Hepatocyte (in vitro differentiated cells): ENCODE data around the gene SP100.

Experiments used
- EZH2 ChIP-seq: fragments of 200-600 bp; sonication (generic); IDR thresholded peaks from 2 replicates; pipeline ENCODE4 v1.6.1; 2016; ENCODE audit warnings: antibody characterized with exemption, mild to moderate bottlenecking, borderline replicate concordance
- TF ChIP-seq, protein P1 (sequence below): fragments of 200-600 bp; sonication (generic); IDR thresholded peaks from 2 replicates; pipeline ENCODE4 v1.5.1; 2016; ENCODE audit warnings: antibody characterized with exemption, mild to moderate bottlenecking; ENCODE audit not compliant: poor library complexity

- TF ChIP-seq, protein P1, sequence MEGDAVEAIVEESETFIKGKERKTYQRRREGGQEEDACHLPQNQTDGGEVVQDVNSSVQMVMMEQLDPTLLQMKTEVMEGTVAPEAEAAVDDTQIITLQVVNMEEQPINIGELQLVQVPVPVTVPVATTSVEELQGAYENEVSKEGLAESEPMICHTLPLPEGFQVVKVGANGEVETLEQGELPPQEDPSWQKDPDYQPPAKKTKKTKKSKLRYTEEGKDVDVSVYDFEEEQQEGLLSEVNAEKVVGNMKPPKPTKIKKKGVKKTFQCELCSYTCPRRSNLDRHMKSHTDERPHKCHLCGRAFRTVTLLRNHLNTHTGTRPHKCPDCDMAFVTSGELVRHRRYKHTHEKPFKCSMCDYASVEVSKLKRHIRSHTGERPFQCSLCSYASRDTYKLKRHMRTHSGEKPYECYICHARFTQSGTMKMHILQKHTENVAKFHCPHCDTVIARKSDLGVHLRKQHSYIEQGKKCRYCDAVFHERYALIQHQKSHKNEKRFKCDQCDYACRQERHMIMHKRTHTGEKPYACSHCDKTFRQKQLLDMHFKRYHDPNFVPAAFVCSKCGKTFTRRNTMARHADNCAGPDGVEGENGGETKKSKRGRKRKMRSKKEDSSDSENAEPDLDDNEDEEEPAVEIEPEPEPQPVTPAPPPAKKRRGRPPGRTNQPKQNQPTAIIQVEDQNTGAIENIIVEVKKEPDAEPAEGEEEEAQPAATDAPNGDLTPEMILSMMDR = no peak
- no peak for TF ChIP-seq EZH2
Measured at GRCh38 chr2:230412846-230413245, 3.2 kb upstream of the SP100 start.
